Stimulated activated CD4-positive, alpha-beta T cell treated with anti-CD3 and anti-CD28 coated beads, Interleukin-15, amount 100 ng/mL, for 48 hours (primary cell): Measurements from ENCODE around the gene TMEM138.

Experiments
- DNase-seq, 2 donors: peaks; one replicate each; pipeline ENCODE4 v3.0.0-alpha.2; 2020; ENCODE audit warnings: low read depth in 2 of 2

The TMEM138 gene

DNA sequence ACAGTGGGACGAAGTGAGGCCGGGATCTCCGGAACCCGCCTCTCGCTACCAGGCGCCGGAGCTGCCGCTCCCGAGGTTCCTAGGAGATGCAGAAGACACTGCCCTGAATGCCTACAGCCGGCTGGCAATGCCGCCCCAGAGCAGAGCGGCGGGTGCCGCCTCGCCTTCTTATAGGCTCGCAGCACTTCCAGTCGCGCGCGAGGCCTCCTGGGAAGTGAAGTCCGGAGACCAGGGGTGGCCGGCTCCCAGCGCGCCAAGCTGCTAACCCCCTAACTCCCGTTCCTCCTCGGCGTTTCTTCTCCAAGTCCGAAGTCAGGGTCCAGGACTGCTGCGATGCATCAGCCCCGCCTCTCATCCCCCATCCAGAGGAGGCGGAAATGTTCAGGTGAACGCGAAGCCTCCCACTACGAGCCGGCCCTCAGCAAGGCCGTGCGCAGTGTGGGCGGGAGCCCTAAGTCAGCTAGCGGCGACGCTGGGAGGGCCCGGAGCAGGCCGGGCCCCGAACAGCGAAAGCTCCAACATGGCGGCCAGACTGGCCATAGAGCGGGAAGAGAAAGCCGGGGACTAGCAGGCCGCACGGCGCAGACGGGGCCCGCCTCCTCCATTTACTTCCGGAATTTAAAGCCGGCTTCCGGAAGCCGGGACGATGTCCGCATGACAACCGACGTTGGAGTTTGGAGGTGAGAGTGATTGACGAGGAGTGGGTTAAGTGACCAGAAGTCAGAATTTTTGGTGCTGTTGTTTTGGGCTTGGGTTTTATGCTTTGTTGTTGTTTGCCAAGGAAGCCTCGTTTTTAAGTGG lies at the start of gene TMEM138, which contains the start of gene CYB561A3:
Gene TMEM138, plus strand, starts transcription at position 634 of the 801 bp plus-strand sequence. CDS start 2,017 bp downstream, outside the sequence.
Gene CYB561A3, minus strand, starts transcription at position 142 of the 801 bp plus-strand sequence. CDS start 5,169 bp downstream, outside the sequence.
- DNase-seq, result peak; percentile 89 to 90

- DNase-seq, result no peak
Measured at GRCh38 chr11:61315260-61315659, 46.9 kb upstream of the TMEM138 start.

GRCh38 chr11:61325649-61326414 lies 36.3 kb upstream of the TMEM138 start:
- no peak for DNase-seq

- no peak for DNase-seq
Measured at GRCh38 chr11:61327669-61328071, 34.5 kb upstream of the TMEM138 start.

DNA sequence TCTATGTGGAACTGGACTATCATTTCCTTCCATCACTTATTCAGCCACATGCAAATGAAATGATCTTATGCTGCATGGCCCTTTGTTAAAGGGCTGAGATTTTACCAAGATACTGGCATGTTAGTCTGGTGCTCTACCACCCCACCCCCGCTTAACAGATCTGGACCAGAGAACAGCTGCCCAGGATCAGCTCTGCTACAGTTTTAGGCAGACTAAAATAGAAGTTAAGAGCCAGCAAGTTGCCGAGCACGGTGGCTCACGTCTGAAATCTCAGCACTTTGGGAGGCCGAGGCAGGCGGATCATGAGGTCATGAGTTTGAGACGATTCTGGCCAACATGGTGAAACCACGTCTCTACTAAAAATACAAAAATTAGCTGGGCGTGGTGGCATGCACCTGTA lies 33.8 kb upstream of the TMEM138 start:
- no peak for DNase-seq

DNA sequence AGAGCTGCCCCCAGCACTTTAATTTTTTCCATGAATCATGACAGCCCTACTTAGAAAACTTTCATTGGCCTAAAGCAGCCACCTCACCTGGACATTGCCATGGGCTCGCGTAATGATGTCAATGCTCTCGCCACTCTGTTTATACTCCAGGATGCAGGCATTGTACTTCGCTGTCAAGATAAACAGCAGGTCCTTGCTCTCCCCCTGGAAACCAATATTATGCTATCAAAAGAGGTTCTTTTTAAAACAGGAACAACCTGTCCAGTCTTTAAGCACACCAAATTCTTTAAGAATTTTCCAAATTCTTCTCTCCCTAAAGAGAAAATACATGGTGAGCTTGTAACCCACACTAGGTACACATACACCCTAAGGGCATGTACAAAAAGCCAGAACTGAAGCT lies 32.3 kb upstream of the TMEM138 start:
- DNase-seq, result no peak

DNA sequence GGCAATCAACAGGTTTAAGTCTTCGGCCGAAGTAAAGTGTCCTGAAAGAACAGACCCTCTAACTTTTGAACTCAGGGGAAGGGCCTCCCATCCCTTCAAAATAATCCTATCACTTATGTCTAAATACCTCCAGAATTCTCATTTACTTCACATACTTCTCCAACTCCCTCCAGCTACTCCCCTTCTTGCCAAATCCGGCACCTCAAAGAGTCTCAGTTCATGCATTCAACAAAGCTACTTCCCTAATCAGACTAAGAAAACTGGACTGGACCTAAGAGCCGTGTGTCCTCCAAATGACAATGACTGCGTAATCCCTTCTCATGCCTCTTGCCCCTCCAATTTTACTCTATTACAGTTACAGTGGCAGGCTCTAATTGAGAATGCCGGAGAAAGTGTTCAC lies 30.5 kb upstream of the TMEM138 start:
- no peak for DNase-seq

DNA sequence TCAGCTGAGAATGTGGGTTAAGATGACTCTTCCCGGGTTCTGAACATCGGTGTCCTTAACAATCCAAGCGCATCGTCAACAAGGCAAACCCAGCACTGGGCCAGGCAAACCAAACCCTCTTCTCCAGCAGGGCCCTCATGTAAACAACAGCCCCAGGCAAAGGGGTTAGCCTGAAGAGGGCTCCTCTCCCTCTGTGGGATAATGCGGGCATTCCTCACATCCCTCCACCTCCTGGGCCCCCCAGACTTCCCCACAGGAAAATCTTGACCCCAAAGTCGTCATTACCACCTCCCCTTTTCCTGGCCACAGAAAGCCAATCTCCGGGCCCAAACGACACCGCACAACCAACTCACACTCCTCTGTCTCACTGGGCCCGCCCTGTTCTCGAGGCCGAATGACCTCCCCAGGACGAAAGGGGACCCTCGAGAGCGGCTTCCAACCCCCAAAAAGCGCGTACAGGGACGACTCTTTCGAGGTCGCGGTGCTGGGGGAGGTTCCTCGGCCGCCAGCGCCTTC lies 29.8 kb upstream of the TMEM138 start:
- DNase-seq, result no peak

GRCh38 chr11:61332797-61333549 lies 29.2 kb upstream of the TMEM138 start, which contains the start of the genes DDB1 and TKFC:
Gene DDB1 (minus strand): TSS chr11:61333105. CDS start chr11:61332968, 137 bp downstream.
Gene TKFC (plus strand): TSS chr11:61333228. CDS start chr11:61334729, 1,501 bp downstream.
- DNase-seq, result peak; percentile 94 to 98

DNA sequence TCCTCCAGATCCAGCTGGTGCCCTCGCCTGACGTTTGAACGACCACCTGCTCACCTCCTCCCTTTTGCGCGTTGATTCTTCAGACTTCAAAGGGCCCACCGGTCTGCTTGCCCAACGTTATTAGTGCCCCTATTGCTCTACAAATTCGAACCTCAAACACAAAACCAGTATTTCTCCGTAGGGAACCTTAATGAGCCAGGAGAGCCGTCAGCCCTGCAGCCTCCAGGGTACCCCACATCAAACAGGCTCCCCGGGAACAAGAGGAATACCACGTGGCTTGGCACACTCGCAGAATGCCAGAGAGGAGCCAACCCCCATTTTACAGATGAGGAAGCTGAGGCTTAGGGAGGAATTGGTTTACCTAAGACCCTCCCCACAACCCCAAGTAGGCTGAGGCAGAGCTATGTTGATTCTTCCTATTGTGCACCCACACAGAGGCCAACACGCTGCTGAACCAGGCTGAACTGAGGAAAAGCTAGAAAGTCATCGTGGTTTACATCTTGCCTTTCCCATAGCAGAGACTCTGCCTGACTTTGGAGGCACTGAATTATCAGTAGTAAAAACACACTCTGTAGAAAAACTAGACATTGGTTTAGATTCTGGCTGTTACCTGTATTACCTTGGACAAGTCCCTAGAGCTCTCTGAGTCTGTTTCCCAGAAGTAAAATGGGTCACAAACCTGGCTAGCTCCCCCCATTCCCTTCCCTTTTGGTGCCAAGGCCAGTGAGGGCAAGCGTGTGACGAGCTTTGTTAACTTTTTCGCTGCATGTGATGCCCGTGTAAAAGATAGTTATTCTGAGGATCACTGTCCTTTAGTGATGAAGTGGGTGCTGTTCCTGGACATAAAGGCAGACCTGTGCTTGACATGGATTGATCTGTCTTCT lies 28.4 kb upstream of the TMEM138 start:
- DNase-seq, result peak in 1 of 2 donors; percentile 7

- DNase-seq, result no peak
Measured at GRCh38 chr11:61334434-61335354, 27.5 kb upstream of the TMEM138 start.

- DNase-seq, result no peak
Measured at GRCh38 chr11:61335355-61335710, 26.8 kb upstream of the TMEM138 start.

- DNase-seq, result peak; percentile 62 to 81
Measured at GRCh38 chr11:61336171-61336935, 25.8 kb upstream of the TMEM138 start.

- no peak for DNase-seq
Measured at GRCh38 chr11:61337706-61338470, 24.3 kb upstream of the TMEM138 start.

- no peak for DNase-seq
Measured at GRCh38 chr11:61338783-61339489, 23.2 kb upstream of the TMEM138 start.

- no peak for DNase-seq
Measured at GRCh38 chr11:61339490-61339878, 22.7 kb upstream of the TMEM138 start.

DNA sequence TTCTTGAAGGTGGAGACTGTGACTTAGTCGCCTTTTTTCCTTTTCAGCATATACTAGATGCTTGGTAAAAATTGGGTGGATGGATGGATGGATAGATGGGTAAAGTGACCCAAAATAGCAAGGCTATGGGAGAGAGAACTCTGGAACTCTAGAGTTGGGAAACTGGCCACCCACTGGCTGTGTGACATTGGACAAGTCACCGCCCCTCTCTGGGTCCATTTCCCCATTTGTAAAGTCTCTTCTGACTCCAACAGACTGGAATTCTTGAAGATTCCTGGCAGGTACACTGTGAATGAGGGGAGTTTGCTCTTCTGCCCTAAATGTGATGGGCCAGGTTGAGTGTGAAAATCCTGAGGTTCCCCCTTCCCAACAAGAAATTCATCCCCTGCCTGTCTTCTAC lies 21.2 kb upstream of the TMEM138 start:
- DNase-seq, result no peak
